GM12801 (cell line): ENCODE results near the gene TTR.

Source experiments
- TF ChIP-seq, protein P1 (sequence below): IDR thresholded peaks from one replicate; pipeline ENCODE4 v1.5.1; 2011; ENCODE audit warnings: control low read depth; ENCODE audit not compliant: insufficient read length; ENCODE audit errors: extremely low read depth

TTR gene

DNA sequence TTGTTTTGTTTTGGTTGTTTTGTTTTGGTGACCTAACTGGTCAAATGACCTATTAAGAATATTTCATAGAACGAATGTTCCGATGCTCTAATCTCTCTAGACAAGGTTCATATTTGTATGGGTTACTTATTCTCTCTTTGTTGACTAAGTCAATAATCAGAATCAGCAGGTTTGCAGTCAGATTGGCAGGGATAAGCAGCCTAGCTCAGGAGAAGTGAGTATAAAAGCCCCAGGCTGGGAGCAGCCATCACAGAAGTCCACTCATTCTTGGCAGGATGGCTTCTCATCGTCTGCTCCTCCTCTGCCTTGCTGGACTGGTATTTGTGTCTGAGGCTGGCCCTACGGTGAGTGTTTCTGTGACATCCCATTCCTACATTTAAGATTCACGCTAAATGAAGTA is at the start of gene TTR:
TSS of gene TTR (plus strand) at position 250 of the 400 bp plus-strand sequence. CDS start at position 276, 26 bp downstream.
- TF ChIP-seq, protein P1, sequence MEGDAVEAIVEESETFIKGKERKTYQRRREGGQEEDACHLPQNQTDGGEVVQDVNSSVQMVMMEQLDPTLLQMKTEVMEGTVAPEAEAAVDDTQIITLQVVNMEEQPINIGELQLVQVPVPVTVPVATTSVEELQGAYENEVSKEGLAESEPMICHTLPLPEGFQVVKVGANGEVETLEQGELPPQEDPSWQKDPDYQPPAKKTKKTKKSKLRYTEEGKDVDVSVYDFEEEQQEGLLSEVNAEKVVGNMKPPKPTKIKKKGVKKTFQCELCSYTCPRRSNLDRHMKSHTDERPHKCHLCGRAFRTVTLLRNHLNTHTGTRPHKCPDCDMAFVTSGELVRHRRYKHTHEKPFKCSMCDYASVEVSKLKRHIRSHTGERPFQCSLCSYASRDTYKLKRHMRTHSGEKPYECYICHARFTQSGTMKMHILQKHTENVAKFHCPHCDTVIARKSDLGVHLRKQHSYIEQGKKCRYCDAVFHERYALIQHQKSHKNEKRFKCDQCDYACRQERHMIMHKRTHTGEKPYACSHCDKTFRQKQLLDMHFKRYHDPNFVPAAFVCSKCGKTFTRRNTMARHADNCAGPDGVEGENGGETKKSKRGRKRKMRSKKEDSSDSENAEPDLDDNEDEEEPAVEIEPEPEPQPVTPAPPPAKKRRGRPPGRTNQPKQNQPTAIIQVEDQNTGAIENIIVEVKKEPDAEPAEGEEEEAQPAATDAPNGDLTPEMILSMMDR, result no peak

- TF ChIP-seq, protein P1, result no peak
Observed at GRCh38 chr18:31546476-31546875, 45.2 kb upstream of the TTR start.

DNA sequence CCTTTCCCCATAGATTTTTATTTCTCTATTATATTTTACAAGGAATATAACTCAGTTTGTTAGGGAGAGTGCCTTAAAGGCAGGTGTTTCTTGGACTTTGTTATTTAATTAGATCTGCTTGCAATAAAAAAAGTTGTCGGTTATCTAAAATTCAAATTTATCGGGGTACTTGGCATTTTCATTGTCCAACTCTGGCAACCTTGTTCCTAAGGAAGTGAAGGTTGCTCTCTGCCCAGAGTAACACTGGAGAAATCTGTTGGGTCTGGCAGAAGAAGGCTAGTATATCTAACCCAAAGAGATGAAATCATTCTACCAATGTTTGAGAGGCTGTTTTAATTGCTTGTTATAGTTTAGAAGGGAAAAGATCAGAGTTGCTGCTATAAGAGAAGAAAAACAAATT is 42.8 kb upstream of the TTR start:
- TF ChIP-seq, protein P1, result no peak

DNA sequence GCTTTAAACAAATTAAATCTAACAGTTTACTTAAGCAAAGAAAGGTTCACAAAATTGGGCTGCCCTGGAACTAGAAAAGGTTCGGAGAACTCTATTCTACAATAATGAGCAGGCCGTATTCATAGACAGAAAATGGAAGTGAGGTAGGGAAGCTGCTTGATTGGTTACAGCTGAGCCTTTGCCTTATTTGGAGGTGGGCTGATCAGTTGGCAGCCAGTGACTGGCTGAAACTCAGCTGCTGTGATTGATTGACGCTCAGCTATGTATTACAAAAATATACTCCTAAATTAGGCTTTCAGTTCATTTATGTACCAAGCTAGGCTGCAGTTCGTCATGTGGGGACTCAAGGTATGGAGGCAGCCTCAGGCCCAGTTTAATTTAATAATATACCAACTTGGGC is 42.3 kb upstream of the TTR start:
- TF ChIP-seq, protein P1, result no peak

DNA sequence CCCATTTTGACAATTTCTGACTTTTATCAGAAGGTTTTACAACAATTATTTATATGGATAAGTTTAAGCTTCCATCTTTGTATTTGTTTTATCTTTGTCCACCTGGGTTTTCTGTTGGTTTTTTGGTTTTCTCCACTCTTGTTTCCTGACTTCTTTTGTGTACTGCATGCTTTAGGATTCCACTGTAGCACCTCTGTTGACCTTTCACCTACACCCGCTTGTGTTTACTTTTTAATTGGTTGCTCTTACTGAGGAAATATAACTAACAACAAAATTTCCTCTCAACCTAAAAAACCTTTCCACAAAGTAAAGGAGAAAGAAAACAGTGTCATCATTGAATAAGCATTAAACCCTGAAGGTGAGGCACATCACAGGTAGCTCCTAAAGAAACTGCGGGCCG is 39.8 kb upstream of the TTR start:
- TF ChIP-seq, protein P1, result no peak

DNA sequence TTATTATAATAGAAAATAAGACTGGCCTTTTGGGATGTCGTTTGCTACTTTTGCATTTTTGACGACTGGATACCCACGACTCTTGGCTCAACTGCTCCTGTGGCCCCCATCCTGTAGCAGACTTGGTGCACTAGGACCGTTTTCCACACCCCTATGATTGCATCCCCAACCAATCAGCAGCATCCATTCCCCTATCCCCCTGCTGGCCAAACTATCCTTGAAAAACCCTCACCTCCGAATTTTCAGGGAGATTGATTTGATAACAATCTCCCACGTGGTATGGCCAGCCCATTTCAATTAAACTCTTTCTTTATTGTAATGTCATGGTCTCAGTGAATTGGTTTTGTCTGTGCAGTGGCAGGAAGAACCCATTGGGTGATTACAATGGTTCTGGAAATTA is 37.9 kb upstream of the TTR start:
- TF ChIP-seq, protein P1, result no peak

DNA sequence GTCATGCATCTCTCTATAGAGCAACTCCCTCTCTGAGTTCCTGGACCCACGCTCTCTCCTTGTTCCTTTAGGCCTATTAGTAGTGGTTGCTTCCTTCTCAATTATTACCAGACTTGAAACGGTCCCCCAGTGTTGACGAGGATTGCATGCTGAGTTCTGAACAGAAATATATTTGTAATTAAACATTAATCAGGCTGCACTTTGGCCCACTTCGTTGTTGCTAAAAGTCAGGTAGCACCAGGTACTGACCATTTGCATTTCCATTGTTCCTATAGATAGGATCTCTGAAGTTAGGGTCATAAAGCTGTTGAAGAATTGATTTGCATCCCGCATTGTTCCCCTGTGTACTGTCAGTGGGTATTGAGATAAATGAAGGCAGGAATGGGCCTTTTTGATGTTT is 36.9 kb upstream of the TTR start:
- TF ChIP-seq, protein P1, result no peak
